GDM1 (cell line): Measurements from ENCODE around the gene STX18.
"Not testable (repeated sequence)": the region's sequence is repeated elsewhere in the genome, so short reads cannot be mapped to it uniquely, and the experiment has no call there.

Experiments
- DNase-seq: peaks from one replicate; lab custom pipeline; 2025; lab: John Stamatoyannopoulos, UW

Gene STX18

DNA sequence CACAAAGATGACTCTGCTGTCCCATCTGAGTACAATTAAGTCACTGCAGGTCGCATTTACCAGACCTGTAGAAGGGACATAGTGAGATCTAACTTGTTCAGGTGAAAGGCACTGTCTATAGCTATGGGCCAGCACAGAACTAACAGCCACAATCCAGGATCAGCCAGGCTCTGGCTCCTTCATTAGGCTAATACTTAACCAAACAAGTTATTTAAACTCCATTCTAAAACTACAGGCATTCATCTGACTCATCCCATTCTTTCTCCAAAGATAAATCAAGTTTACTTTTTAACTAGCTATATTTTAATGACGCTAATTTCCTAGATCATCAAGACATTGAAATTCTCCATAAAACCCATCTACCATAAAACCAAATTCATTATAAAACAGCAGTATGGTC lies 62.5 kb downstream of the STX18 start:
- no peak for DNase-seq

GRCh38 chr4:4477796-4478195 lies 64.1 kb downstream of the STX18 start:
- no peak for DNase-seq

- DNase-seq, result no peak
These were observed 64.5 kb downstream of the STX18 start for GRCh38 chr4:4477391-4477790.

- DNase-seq, result no peak
These were observed 67.4 kb downstream of the STX18 start for GRCh38 chr4:4474476-4474875.

DNA sequence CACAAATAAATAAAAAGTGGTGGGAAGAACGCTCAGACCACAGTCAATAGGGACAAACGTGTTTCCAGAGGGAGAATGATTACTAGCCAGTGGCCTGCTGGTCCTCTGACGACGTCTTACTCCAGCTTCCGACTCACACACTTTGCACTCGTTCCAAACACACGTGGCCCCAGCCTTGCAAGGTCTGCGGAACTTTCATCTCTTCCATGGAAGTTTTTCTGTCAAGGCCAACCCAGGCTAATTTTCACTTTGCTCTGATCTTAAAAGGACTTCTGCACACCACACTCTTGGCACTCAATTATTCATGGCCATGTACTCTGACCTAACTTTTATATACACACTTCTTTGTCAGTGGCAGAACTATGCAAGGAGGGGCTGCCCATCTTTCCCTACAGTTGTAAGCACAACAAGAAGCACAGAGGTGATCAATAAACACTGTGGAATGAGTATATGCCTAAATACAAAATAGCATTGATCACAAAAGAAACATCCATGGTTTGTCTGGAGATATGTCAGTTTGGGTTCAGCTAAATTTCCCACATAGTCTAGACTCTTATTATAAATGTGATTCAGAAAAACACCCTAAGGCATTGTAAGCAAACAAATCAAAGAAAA lies 69.4 kb downstream of the STX18 start:
- no peak for DNase-seq

GRCh38 chr4:4471195-4471594 lies 70.7 kb downstream of the STX18 start:
- no peak for DNase-seq

DNA sequence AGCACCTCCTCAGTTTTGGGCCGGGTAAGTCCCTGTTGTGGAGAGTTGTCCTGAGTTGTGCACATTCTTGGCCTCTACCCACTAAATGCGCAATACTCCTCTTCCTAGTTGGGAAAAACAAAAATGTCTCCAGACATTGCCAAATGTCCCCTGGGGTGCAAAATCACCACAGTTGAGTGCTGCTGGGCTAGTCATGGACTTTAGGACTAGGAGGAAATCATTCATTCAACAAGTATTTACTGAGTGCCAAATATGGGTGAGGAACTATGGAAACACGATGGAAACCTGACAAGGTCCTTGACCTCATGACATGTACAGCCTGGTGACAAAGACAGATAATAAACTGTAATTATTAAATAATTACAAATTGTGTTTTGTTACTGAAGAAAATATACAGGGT lies 71.6 kb downstream of the STX18 start:
- no peak for DNase-seq

- DNase-seq, result not testable (repeated sequence)
These were observed 76.6 kb downstream of the STX18 start for GRCh38 chr4:4465238-4465637.

- DNase-seq, result no peak
These were observed 78.9 kb downstream of the STX18 start for GRCh38 chr4:4462970-4463369.

- no peak for DNase-seq
These were observed 80.0 kb downstream of the STX18 start for GRCh38 chr4:4461850-4462249.

DNA sequence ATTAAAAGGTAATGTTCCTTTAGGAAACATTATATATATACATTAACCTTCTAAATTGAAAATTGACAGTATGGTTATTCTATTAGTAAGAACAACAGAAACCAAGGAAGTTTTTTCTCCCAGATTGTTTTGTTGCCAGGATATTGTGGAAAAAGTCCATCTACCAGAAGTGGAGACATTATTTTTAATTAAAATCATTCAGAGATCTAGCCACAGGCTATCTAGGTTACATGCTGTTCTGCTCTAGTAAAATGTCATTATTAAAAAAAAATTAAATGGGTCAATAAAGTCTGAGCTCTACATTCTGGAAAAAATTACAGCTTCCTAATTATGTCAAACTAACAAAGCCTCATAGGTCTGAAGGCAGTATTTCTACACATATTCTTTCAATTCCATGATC lies 80.7 kb downstream of the STX18 start:
- DNase-seq, result no peak

DNA sequence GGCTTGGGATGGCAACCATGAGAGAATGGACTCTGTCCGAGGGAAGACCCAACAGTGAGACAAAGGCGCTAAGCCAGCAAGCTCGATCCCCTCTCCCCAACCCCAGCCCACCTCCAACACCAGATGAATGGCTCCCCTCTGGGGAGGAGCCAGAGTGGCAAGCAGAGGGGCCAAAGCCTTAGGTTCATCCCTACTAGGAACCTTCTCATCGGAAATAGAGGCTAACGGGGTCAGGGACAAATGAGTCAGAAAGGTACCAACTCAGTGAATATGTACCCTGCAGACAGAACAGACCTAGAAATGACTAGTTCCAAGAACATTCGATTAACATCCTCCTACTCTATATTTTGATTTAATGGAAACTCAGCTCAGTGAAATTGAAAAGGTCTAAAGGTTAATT lies 81.1 kb downstream of the STX18 start:
- DNase-seq, result no peak

DNA sequence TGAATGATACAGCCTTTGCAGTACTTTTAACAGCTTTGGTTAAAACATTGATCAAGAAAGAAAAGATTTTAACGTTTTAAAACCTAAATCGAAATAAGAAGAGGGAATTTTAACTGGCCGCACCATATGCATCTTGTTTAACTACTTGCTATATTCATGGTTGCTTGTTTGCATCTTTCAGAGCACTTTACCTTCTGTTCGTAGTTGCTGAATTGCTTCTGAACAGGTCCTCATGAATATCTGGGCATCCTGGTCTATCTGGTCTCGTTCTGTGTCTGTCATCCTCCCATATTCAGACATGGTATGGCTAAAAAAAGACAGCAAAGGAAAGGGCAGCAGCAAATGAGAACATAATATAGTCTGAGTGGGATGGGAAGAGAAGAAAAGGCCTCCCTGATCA lies 82.7 kb downstream of the STX18 start:
- no peak for DNase-seq

- DNase-seq, result no peak
These were observed 83.9 kb downstream of the STX18 start for GRCh38 chr4:4457803-4458553.

DNA sequence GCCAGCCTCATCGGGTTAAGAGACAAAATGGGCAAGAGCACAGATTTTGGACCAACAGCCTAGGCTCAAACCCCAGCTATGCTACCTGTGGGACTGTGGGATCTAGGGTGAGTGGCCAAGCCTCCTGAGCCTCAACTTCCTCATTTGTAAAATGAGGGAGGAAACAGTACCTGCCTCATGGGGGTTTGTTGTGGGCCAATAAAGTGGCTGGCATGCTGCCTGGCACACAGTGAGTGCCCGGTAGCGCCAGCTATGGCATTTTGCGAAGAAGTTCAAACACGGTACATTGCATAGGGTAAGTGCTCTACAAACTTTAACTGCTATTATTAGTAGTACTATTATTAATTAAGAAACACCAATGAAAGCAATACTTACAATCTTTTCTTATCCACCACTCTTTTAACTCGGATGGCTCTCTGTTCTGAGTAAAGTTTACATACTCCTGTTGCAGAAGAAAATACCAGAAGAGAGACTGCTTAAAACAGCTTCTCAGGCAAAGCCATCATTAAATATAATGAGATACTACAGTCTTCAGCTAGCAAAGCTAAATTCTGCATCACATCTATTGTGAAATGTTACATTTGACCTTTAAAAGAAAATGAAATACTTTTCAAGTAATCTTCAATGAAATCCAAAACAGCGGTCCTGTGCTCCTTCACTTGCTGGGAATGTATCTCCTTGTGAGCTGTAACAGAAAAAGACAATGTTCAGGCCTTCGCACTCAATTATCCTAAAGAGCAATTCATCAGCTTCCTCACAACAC lies 84.9 kb downstream of the STX18 start:
- no peak for DNase-seq

GRCh38 chr4:4456351-4456750 lies 85.5 kb downstream of the STX18 start:
- no peak for DNase-seq

GRCh38 chr4:4455210-4455865 lies 86.5 kb downstream of the STX18 start:
- no peak for DNase-seq

DNA sequence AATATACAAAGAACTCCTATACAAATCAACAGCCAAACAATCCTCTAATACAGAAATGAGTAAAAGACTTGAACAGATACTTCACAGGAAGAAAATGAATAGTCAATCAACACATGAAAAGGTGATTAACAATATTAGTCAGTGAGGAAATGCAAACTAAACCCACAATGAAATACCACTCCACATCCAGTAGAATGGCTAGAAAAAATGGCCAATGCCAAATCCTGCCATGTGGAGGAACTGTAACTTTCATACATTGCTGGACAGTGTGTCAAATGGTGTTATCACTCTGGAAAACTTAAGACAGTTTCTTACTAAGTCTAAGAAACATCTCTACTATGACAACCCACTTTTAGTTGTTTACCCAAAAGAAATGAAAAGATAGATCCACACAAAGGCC lies 95.4 kb downstream of the STX18 start:
- no peak for DNase-seq

- DNase-seq, result no peak
These were observed 98.0 kb downstream of the STX18 start for GRCh38 chr4:4443821-4444220.

DNA sequence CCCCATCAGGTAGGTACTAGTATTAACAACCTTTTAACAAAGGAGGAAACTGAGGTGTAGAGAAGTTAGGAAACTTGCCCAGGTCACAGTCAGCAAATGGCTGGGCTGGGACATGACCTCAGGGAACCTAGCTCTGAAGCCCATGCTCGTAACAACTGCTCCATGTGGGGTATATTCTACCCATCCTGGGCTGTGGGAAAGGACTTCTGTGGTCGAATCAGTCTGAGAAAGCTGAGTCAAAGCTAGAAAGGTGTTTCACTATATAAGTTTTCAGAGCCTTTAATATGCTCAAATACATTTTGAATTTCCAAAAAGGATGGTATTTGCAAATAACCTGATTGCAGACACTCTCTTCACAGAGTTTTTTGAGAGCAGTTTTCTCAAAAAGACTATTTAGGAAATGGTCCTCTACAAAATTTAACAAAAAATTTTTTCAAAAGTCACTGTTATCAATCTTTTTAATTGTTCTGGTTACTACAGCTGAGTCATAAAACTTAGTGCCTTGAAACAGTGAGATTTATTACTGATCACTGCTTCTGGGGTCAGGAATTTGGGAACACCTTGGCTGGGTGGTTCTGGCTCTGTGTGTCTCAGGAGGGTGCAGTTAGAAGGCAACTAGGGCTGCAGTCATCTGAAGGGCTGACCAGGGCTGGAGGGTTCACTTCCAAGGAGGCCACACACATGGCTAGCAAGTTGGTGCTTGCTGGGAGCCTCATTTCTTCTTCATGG lies 101.4 kb downstream of the STX18 start:
- DNase-seq, result no peak

GRCh38 chr4:4439782-4440181 lies 102.1 kb downstream of the STX18 start:
- DNase-seq, result no peak

- no peak for DNase-seq
These were observed 103.0 kb downstream of the STX18 start for GRCh38 chr4:4438891-4439290.
